ENCODE data around the gene TMEM135.

TMEM135 gene

DNA sequence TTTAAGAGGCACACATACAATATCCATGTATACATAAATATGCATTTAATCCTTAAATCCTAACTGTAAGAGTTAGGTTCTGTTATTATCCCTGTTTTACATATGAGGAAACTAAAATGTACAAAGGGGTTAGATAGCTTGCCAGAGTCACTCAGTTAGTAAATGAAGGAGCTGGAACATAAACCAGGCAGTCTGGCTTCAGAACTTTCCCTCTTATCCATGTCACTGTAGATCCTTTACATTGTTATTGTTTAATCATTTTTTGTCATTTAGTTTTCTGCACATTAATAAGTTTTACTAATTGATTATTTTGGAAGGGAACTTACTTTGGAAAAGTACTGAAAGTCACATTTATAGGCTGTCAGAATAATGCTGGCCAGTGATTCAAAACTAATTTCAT is 282.4 kb downstream of the TMEM135 start:
- TF ChIP-seq, protein P1, sequence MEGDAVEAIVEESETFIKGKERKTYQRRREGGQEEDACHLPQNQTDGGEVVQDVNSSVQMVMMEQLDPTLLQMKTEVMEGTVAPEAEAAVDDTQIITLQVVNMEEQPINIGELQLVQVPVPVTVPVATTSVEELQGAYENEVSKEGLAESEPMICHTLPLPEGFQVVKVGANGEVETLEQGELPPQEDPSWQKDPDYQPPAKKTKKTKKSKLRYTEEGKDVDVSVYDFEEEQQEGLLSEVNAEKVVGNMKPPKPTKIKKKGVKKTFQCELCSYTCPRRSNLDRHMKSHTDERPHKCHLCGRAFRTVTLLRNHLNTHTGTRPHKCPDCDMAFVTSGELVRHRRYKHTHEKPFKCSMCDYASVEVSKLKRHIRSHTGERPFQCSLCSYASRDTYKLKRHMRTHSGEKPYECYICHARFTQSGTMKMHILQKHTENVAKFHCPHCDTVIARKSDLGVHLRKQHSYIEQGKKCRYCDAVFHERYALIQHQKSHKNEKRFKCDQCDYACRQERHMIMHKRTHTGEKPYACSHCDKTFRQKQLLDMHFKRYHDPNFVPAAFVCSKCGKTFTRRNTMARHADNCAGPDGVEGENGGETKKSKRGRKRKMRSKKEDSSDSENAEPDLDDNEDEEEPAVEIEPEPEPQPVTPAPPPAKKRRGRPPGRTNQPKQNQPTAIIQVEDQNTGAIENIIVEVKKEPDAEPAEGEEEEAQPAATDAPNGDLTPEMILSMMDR (IDR thresholded peaks at IDR 0.05; ENCODE audit: low read length, missing control alignments), result no peak
- no peak overlapping the region for H3K4me3 ChIP-seq (replicated peaks; ENCODE audit: low read depth, low read length)
- no peak for DNase-seq (ENCODE audit: low read depth)

DNA sequence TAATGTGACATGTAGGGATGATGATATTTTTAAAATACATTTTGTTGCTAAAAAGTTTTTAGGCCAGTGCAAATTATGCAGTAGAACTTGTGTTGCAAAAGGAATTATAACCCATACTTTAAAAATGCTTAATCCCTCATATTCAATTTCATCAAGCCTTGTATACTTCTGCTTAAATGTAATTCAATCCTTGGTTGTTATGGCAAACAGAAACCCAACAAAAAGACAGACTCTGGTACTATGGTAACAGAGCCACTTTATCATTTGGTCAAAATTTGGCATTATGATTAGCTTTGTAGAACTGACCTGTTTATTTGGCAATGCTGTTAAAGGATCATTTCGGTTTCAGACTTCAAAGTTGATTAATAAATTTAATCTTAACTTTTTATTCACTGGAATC is 284.8 kb downstream of the TMEM135 start:
- TF ChIP-seq, protein P1 (IDR thresholded peaks at IDR 0.05; ENCODE audit: low read length, missing control alignments), result no peak
- H3K4me3 ChIP-seq (replicated peaks; ENCODE audit: low read depth, low read length), result no peak overlapping the region
- DNase-seq (ENCODE audit: low read depth), result no peak

DNA sequence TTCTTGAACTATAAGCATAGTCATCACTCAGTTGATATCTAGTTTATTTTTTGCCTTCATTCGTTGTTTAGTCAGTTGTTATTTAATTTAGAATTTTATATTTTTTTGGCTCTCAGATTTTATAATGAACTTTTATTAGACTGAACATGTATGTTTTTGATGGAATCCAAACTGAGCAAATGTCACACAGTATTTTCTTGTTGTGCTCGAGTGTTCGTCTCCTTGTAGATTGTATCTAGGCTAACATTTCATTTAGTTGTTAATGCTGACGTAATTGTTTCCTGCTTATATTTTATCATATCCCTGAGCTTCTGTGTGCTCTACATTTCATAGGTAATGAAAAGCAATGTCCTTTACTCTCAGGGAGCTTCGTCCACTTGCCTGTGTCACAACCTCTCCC is 286.2 kb downstream of the TMEM135 start:
- TF ChIP-seq, protein P1 (IDR thresholded peaks at IDR 0.05; ENCODE audit: low read length, missing control alignments), result no peak
- DNase-seq (ENCODE audit: low read depth), result no peak
- H3K4me3 ChIP-seq (replicated peaks; ENCODE audit: low read depth, low read length), result no peak overlapping the region

DNA sequence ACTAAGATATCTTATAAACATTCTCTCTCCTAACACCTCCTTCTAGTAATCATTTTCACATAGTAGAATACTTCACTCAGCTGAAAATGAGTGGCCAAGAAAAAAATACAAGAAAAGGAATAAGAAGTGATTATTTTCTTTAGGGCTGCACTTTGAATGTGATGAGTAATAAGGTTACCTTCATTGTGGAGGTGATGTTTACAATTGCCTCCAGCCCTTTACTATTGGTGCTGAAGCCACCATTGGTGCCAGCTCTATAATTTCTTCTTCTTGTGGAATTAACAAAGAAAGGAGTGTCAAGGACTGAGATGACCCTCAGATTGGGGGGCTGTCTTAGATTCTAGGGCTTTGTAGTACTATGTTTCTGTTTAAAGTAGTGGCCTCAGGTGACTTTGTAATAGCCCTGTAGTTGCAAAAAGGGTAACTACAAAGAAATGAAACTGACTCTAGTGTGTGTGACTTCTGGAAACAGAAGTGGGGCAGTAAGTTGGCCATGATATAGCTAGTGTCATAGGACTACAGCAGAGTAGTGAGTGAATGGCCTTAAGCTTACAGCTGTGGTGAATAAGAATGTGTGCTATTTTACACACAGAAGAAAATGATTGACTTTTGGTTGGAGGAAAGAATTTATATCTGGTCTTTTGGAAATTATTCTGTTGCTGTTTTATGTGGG is 287.2 kb downstream of the TMEM135 start:
- no peak for DNase-seq (ENCODE audit: low read depth)
- TF ChIP-seq, protein P1 (IDR thresholded peaks at IDR 0.05; ENCODE audit: low read length, missing control alignments), result no peak
- H3K4me3 ChIP-seq (replicated peaks; ENCODE audit: low read depth, low read length), result no peak overlapping the region

DNA sequence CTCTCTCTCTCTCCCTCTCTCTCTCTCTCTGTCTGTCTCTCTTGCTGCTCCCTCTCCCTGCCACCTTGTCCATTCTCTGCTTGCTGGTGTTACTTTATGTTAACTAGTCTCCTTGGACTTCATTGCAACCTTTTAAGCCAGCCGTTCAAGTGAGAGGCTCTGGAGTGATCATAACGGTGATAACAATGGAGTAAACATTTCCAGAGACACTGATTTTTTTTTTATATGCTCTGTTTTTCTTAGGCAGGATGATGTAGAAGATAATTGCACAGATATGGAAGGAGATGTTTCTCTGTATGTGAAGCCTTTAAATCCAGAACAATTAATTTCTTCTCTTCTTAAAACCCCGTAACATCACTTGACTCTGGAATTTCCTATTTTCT is 287.7 kb downstream of the TMEM135 start:
- TF ChIP-seq, protein P1 (IDR thresholded peaks at IDR 0.05; ENCODE audit: low read length, missing control alignments), result no peak
- no peak for DNase-seq (ENCODE audit: low read depth)
- no peak overlapping the region for H3K4me3 ChIP-seq (replicated peaks; ENCODE audit: low read depth, low read length)

DNA sequence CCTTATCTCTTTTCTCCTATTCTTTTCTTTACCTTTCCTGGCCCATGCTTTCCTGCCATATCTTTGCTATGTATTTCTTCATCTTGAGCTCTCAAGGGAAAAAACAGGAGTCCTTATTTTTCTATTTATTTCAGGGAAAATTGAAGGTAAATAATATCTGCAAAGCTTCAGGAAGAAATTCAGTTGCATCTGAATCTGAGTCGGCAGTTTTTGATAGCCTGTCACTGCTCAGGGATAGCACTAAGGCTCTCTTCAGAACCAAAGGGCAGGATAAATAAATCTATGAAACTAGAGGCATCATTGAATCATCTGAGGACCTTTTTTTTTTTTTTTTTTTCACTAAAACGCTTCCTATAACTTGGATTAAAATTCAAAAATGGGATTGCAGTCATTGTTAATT is 288.9 kb downstream of the TMEM135 start:
- no peak overlapping the region for H3K4me3 ChIP-seq (replicated peaks; ENCODE audit: low read depth, low read length)
- no peak for DNase-seq (ENCODE audit: low read depth)
- TF ChIP-seq, protein P1 (IDR thresholded peaks at IDR 0.05; ENCODE audit: low read length, missing control alignments), result no peak

DNA sequence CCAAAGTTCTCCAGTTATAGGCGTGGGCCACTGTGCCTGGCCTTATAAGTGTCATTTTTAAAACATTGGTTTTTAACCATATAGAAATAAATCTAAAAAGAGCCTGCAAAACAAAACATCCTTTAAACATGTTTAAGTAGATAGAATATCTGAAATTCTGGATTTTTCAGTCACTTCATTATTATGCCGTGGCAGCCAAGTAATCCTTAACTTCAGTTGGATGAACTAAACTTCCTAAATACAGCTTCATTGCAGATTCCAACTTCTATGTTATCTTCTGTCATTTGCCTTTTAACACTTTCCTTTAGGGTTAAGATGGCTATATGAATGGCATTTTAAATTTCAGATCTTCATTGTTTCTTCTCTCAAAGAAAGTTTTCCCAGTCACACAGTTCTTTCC is 291.4 kb downstream of the TMEM135 start:
- no peak for DNase-seq (ENCODE audit: low read depth)
- H3K4me3 ChIP-seq (replicated peaks; ENCODE audit: low read depth, low read length), result no peak overlapping the region
- TF ChIP-seq, protein P1 (IDR thresholded peaks at IDR 0.05; ENCODE audit: low read length, missing control alignments), result no peak
